Measurements from ENCODE around the gene RPTOR.
"Not testable (repeated sequence)": the region's sequence is repeated elsewhere in the genome, so short reads cannot be mapped to it uniquely, and the experiment has no call there.

The RPTOR gene

DNA sequence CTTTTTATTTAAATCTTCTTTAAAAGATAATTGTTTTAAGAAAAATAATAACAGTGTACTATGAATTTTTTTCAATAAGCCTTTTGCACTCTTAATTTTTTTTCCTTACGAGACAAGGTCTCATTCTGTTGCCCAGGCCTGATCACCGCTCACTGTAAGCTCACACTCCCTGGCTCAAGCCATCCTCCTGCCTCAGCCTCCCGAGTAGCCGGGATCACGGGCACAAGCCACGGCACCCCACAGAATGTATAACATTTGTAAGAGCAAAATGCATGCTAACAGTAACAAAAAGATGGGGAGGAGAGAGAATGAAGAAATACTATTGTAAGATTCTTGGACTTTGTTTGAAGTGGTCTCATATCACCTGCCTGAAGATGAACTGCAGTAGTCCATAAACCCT, 320.1 kb downstream of the RPTOR start:
- no peak for DNase-seq (ENCODE audit: low spot score)

DNA sequence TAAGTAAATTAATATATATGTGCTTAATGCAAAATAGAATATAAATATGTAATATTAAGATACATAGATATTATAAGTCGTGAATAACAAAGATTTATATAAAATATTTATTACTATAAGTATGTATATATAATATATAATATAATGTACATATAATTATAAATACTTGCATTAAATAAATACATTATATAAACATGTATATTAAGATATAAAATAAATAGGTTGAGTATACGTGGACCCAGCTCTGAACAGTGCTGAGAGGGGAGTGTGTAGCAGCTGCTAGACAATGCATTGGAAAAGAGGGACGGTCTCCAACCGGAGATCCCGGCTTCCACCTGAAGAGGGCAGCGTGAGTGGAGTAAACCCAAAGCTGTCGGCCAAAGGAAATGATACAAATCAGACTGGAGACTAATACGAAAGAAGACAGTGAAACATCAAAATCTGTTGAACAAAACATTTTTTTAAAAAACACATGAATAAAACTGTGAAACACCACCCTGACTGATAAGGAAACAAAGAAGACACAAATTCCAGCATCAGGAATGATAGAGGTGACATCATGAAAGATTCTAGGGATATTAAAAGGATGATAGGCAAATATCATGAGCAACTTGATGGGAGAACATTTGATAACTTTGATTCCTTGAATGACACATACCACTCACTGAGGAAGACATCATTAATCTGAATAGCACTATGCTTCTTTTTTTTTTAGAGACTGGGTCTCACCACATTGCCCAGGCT, 321.6 kb downstream of the RPTOR start:
- DNase-seq (ENCODE audit: low spot score): peak; percentile 83

DNA sequence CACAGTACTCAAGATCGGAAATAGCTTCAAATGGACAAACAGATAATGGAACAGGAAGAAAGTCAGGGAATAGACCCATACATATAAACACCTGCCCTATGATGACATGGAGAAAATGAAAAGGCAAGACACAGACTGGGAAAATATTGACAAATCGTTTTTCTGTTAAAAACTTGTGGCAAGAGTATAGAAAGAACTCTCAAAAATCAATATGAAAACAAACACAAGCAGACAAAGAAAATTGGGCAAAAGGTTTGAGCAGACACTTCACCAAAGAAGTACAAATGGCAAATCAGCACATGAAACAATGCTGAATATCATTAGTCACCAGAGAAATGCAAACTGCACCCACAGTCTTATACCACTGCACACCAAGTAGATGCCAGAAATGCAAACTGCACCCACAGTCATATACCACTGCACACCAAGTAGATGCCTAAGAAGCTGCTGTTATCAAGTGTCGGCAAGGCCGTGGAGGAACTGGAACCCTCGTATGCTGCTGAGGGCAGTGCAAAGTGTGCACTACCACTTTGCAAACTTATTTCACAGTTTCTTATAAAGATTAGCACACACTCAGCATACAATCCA, 323.5 kb downstream of the RPTOR start:
- DNase-seq (ENCODE audit: low spot score): no peak

DNA sequence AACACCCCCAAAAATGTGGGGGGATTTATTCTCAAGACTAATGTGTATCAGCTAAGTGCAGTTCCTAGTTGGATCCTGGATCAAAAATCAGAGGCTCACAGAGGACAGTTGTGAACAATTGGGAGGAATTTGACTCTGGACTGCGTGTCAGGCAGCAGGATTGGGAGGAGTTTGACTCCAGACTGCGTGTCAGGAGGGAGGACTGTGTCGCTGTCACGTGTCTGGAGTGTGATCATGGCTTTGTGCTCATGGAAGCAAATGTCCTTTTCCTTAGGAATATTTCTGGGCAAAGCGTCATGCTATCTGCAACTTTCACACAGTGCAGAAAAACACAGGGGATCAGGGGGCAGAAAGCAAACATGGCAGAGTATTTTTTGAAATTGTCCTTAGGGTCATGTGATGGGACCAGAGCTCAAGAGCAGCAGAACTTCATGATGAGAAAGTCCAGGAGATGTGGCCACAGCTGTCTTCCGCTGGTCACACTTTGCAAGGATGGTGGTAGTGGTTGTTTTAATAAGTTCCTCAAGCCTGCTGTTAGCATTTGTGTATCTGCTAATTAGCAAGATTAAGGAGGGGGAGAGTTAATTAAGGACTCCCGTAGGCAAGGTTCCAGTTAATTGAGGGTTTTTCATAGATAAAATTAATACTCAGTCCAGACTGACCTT, 325.0 kb downstream of the RPTOR start:
- DNase-seq (ENCODE audit: low spot score): peak; percentile 59

DNA sequence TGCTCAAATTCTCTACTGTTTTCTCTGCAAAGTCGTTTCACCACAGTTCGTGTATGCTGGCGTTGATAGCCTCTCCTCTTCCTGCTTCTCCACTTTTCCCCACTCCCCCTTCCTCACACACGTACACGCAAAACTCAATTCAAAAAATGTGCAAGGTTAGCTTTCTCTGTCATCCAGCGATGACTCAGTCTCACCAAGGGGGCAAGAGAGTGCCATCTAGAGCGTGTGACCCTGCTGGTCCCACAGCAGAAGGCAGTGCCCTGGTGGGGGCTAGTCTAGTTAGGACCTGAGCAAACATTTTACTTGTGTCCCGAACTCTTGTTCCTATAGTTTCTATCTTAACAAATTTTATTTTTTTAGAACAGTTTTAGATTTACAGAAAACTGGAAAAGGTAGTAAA, 325.8 kb downstream of the RPTOR start:
- DNase-seq (ENCODE audit: low spot score): no peak

DNA sequence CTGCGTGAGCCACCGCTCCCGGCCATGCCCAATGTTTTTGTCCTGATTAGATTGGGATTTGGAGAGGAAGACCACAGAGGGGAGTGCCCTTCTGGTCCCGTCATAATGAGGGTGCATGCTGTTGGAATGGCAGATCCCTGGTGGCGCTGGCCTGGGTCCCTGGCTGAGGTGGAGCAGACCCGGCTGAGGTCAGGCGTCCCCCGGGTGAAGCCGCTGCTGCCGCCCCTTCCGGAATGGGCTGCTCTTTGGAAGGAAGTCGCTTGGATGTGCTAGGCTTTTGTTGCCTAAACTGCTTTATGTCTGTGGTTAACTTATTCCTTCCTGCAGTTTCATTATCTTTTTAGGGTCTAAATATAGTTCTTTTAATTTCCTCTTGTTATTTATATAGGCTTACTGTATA, 326.7 kb downstream of the RPTOR start:
- no peak for DNase-seq (ENCODE audit: low spot score)

DNA sequence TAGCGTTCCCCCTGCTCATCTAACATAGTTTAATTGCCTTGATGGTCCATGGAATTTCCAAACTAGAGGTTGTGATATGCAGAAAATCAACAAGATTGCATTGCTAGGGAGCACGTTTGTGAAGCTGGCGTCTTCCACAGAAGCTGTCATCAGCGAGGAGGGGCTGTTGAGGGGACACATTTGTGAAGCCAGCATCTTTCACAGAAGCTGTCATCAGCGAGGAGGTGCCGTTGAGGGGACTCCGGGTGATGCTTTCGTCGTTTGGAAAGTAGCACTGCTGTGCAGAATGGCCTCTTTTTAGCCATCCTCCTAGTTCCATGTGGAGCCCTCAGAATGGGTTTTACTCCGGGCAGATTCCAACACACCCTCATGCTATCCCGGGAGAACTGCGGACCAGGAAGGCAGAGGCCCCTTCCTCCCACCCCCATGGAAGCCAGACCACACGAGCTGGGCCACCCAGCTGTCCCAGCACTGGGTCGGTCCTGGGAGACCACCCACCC, 327.4 kb downstream of the RPTOR start:
- no peak for DNase-seq (ENCODE audit: low spot score)

DNA sequence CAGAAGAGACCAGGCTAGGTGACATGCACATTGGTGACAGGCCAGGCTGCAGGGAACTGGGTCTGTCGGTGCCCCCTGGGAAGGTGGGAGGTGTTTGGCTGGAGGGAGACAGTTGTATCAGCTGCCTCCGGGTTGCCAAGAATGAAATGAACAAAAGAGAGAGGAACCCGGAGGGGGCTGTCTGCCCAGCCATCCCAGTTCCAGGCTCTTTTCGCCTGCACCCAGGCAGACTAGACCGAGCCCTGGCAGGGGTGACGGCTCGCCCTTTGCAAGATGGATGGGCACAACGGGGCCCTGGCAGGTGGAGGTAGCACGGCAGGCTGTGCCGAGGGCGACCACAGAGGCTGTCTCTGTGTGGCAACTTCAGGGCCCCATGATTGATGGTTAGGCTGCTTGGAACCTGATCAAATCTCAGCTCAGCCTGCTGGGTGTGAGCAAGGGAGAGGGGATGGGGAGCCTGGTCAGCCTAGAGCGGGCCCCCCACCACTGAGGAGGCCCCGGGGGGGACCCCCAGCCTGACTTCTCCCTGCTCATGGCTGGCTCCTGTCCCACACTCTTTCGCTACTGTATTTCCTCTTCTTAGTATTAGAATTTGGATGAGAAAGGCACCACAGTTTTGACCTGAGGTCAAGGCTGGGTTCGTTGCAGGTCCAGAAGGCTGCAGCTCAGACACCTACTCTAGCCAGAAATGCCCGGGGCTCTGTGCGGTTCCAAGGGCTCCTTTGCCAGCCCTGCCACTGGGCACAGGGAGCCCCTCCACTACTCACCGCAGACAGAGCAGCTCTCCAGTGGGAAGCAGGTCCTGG, 328.1 kb downstream of the RPTOR start:
- no peak for DNase-seq (ENCODE audit: low spot score)

DNA sequence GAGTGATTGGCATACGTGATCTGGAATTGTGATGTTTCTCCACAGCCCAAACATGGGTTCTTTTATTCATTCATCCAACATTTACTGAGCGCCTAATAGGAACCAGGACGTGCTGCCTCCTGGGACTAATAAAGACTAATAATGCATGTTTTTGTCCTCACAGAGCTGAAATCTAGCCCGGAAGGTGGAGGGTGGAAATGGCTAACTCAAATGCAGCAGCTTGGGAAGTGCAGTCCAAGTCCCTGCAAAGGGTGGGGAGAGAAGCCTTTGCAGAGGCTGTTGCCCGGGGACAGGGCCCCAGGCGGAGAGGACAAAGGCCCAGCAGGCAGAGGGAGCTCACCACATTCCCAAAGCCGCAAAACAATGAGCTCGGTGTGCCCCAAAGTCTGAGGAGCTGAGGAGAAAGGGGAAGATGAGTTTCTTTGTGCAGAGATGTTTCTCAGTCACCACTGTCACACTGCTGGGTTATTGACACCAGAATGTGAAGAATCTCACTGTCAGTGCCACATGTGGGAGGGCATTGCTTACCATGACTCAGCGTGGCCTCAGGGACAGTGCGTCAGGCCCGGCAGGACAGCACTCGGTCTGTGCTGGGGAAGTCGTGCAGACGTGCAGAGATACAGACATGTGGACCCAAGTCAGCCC, 328.8 kb downstream of the RPTOR start:
- DNase-seq (ENCODE audit: low spot score): peak; percentile 61

DNA sequence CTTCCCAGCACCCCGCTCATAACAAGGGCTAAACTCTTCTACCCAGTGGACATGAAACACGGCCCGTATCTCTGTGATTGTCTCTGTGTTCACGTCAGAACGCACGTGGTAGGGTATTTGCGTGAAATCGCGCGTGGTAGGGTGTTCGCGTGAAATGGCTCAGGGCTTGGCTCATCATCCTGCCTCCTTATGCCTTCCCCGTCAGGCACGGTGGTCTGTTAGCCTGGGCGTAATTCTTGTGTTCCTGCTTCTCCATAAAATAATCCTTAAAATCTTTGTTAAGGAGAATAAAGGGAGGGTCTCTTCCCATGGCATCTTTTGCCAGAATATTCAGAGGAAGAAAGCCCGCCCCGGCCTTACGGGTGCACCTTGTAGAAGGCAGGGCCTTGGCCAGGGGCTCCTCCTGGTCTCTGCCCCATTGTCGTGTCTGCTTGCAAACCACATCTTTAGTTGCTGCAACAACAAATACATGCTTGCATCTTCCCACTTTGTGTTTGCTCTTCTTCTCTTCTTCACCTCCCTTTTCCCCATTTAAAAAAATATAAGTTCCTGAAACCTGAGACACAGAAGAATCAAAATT, 330.3 kb downstream of the RPTOR start:
- DNase-seq (ENCODE audit: low spot score): no peak

DNA sequence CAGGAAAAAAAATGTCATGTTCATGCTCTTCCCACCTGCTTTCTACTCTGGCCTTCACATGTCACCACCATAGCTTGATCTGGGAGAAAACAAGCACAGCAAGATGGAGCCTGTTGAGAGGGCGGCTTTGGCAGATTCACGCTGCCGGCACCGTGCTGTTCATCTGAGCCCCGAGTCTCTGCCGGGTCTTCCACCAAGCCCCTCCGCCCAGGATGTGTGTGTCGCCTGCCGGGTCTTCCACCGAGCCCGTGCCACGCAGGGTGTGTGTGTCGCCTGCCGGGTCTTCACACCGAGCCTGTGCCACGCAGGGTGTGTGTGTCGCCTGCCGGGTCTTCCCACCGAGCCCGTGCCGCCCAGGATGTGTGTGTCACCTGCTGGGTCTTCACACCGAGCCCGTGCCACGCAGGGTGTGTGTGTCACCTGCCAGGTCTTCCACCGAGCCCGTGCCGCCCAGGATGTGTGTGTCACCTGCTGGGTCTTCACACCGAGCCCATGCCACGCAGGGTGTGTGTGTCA, 330.9 kb downstream of the RPTOR start:
- not testable (repeated sequence) for DNase-seq (ENCODE audit: low spot score)

DNA sequence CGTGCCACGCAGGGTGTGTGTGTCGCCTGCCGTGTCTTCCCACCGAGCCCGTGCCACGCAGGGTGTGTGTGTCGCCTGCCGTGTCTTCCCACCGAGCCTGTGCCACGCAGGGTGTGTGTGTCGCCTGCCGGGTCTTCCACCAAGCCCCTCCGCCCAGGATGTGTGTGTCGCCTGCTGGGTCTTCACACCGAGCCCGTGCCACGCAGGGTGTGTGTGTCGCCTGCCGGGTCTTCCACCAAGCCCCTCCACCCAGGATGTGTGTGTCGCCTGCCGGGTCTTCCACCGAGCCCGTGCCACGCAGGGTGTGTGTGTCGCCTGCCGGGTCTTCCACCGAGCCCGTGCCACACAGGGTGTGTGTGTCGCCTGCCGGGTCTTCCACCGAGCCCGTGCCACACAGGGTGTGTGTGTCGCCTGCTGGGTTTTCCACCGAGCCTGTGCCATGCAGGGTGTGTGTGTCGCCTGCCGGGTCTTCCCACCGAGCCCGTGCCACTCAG, 331.9 kb downstream of the RPTOR start:
- DNase-seq (ENCODE audit: low spot score): not testable (repeated sequence)

DNA sequence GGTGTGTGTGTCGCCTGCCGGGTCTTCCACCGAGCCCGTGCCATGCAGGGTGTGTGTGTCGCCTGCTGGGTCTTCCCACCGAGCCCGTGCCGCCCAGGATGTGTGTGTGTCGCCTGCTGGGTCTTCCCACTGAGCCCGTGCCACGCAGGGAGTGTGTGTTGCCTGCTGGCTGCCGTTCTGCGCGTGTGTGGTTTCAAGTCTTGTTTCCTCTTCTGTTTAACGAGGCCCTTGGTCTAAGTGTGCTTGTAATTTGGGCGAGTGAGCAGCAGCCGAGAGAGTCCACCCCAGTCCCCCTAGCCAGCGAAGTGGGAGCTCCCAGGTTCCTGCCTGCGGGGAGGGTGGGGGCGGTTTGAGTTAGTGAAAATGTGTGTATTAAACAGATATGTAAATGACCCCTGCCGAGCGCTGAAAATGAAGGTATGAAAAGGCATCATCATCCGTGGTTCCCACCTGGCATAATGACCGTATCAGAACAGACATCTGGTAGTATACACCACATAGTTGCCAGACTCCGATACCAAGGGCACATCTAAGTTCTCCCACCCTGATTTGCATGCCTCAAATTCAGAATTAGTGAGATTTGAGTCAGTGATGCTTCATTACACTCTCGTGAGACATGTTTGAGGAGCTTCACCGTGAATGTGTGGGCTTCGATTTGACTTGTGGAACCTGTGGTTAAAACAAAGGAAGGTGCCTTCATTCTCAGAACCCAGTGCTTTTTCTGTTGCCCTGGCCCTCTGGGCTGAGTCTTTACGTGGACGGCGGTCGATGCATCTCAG, 332.5 kb downstream of the RPTOR start:
- DNase-seq (ENCODE audit: low spot score): no peak

DNA sequence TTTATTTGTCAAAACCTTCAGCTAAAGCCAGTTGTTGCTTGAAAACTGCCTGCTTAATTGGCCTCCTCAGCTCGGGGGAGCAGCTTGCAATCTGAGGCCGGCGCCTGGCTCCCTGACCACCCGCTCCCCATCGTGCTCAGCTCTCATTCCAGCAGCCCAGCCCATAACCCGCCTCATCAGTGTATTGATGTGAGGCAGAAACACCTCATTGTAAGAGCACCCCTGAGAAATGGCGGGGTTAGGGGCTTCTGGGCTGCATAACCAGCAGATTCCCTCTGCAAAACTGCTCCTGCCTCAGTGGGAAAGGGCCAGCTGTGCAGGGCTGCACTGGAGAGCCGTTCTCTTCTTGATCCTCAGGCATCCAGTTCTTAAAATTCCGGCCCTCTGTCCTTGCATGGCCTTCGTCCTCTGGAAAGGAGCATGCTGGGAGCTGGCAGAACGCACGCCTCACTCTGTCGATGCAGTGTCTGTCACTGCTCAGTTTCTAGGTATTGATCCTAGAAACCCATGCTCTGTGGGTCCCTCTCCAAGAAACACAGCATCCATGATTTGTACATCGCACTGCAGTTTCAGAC, 333.2 kb downstream of the RPTOR start:
- no peak for DNase-seq (ENCODE audit: low spot score)

DNA sequence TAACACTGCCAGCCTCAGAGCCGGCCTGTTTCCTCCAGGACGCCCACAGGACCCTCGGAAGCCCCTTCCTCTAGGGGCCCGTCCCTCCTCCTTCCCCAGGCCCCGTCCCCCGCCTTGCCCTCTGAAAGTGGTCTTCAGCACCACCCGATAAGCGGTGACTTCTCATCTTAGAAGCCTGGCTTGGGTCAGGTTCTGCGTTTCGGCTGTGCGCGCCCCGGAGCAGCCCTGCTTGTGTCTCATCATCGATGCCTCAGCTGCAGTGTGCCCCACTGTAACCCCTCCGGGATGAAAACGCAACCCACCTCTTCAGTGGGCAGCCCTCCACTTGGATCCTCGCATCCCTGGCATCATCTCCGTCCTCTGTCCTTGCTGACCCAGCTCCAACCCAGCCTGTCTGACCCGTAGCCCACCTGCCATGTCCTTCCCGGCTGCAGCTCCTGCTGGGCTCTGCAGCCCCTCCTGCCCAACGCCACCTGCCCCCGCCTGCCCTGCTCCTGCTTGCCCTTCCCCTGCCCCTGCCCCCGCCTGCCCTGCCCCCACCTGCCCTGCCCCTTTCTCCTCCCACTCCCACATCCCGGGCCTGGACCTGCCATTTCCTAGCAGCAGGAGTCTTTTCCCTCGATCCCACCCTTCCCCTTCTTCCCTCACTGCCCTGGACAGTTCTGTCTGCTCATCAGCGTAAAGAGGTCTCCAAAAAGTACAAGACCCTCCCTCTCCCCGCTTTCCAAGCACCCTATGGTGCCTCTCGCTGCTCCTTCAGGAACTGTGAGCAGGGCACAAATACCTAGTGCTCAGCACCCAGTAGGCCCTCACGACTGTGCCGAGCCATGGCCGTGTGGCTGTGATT, 334.5 kb downstream of the RPTOR start:
- DNase-seq (ENCODE audit: low spot score): no peak

DNA sequence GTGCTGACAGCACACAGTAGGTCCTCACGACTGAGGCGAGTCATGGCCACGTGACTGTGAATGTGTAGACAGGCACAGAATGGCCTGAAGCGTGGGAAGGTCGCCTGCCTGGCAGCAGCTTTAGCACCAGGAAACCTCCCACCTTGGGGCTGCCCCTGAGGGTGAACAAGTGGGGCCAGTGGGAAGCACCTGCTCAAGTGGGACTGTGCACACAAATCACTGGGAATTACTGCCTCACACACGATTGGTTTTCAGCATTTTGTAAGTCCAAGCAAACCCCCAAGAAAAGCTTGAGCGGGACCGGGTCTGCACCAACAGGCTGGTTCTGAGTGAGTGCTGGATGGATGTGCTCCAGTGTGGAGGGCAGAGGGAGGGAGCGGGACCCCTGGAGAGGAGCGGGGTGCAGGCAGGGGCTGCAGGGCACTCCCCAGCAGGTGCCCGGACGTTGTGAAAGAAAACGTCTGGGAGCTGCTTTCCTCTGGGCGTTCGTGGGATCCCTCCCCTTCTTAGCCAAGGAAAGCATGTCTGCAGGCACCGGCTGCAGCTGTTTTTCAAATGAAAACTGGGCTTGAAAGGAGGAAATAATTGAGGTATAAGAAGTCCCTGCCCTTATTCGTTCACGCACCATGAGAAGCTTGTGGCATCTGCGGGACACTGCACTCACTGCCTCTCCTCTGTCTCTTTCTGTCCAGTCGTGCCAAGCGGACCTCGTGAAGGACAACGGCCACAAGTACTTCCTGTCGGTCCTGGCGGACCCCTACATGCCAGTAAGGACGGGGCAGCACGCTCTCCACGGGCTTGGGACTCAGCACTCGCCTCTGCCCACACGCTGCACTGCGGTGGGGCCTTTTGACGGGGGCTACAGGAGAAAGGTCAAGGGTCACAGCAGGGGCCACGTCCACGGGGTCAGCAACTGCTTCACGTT, 335.3 kb downstream of the RPTOR start:
- no peak for DNase-seq (ENCODE audit: low spot score)

DNA sequence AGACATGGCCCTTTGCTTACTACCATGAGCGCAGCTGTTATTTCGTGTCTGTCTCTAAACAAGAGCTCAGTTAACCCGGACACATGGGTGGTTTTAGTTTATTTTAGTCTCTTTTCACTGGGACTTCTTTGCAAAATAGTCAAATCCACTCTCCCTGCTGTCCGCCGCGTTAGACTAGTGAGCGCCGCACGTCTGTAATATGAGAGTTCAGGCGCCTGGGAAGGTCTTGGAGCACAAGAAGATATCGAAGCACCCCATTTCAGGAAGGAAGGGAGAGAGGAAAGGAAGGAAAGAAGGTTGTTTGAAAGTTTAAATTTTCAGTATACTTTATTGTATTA, 336.0 kb downstream of the RPTOR start:
- DNase-seq (ENCODE audit: low spot score): no peak

DNA sequence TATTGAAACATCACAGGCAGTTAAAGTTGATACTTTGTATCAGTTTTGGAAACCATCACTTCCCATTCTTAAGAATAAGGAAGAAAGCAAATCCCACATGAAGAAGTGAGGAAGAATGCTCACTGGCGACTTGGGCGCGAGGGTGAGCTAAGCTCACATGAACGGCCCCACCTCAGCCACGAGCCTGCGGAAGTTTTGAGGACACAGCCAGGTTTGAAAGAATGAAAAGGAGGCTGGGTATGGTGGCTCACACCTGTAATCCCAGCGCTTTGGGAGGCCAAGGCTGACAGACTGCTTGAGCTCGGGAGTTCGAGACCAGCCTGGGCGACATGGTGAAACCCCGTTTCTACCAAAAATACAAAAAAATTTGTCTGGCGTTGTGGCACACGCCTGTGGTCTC, 336.7 kb downstream of the RPTOR start:
- no peak for DNase-seq (ENCODE audit: low spot score)
